H1 (cell line): ENCODE measurements around the gene OR4E1. TPM values are rescaled to one million over a fixed set of nuclear protein-coding genes. Genes with fewer than 3 reads are reported as not detected.

Experiments
- CTCF ChIA-PET: fragments of 300-600 bp; sonication (Branson Sonifier 250); formaldehyde crosslinking; loops from one replicate; lab custom pipeline; 2021; ENCODE audit not compliant: partially characterized antibody; lab: Charles Lee
- POLR2A ChIA-PET: fragments of 300-600 bp; sonication (Branson Sonifier 250); formaldehyde crosslinking; loops from one replicate; lab custom pipeline; 2021; ENCODE audit warnings: inconsistent platforms; ENCODE audit not compliant: partially characterized antibody; lab: Charles Lee
- DNase-seq, 2 experiments: peaks; one replicate each; pipeline versions ENCODE4 v3.0.0 to v3.0.0-alpha.2; 2010 to 2022; ENCODE audit warnings: low spot score in 2 of 2, low read depth in 1 of 2, mixed read lengths in 1 of 2
- FAIRE-seq: peaks from 2 replicates; lab custom pipeline; 2011; peaks lifted over from hg19 to GRCh38; lab: Jason Lieb, UNC
- H2AFZ ChIP-seq: 2 replicates; pipeline ENCODE4 v1.8.1; 2012; ENCODE audit warnings: low read length, inconsistent platforms
- H2AK5ac ChIP-seq: 2 replicates; pipeline ENCODE4 v1.6.1; 2013; ENCODE audit warnings: low read depth, low read length
- H2BK120ac ChIP-seq: replicated peaks from 2 replicates; pipeline ENCODE3; 2013; ENCODE audit warnings: low read depth, low read length, inconsistent platforms
- H2BK12ac ChIP-seq: 2 replicates; pipeline ENCODE4 v1.6.1; 2013; ENCODE audit warnings: low read depth, low read length
- H2BK15ac ChIP-seq: 2 replicates; pipeline ENCODE4 v1.6.1; 2013; ENCODE audit warnings: low read length
- H2BK20ac ChIP-seq: 2 replicates; pipeline ENCODE4 v1.6.1; 2013; ENCODE audit warnings: low read length
- H2BK5ac ChIP-seq: 2 replicates; pipeline ENCODE4 v1.6.1; 2013; ENCODE audit warnings: low read depth, low read length
- H3K14ac ChIP-seq: 2 replicates; pipeline ENCODE4 v1.6.1; 2013; ENCODE audit warnings: inconsistent platforms; ENCODE audit not compliant: insufficient read length
- H3K18ac ChIP-seq: 2 replicates; pipeline ENCODE4 v1.6.1; 2013; ENCODE audit warnings: low read length; ENCODE audit errors: extremely low read depth
- H3K23ac ChIP-seq: 2 replicates; pipeline ENCODE4 v1.6.1; 2013; ENCODE audit warnings: inconsistent platforms; ENCODE audit not compliant: insufficient read length
- H3K23me2 ChIP-seq: 2 replicates; pipeline ENCODE4 v1.6.1; 2013; ENCODE audit warnings: low read depth, low read length
- H3K27ac ChIP-seq: 2 replicates; pipeline ENCODE4 v1.6.1; 2011; ENCODE audit warnings: low read depth, low read length, inconsistent platforms
- H3K27me3 ChIP-seq, 4 experiments: replicated peaks in 1 of 4; 1 replicate in 1 of 4; 2 replicates in 3 of 4; pipeline versions ENCODE4 v1.6.1 to v1.8.1; 2011 to 2013; ENCODE audit warnings: low read length in 3 of 4, mild to moderate bottlenecking in 3 of 4, inconsistent platforms in 2 of 4, mixed read lengths in 2 of 4, moderate library complexity in 1 of 4; ENCODE audit not compliant: control insufficient read depth in 3 of 4, insufficient read depth in 3 of 4; ENCODE audit errors: extremely low read depth in 1 of 4
- H3K36me3 ChIP-seq, 4 experiments: 2 replicates each; pipeline versions ENCODE4 v1.6.1 to v1.8.1; 2011 to 2013; ENCODE audit warnings: mild to moderate bottlenecking in 4 of 4, low read length in 3 of 4, moderate library complexity in 2 of 4, control low read depth in 1 of 4, inconsistent platforms in 1 of 4; ENCODE audit not compliant: insufficient read depth in 4 of 4, control insufficient read depth in 2 of 4
- H3K4ac ChIP-seq: replicated peaks from 2 replicates; pipeline ENCODE3; 2013; ENCODE audit warnings: low read length, low read depth, mixed read lengths, inconsistent platforms; ENCODE audit not compliant: insufficient read length
- H3K4me1 ChIP-seq, 4 experiments: replicated peaks in 1 of 4; 1 replicate in 1 of 4; 2 replicates in 3 of 4; pipeline versions ENCODE4 v1.6.1 to v1.8.1; 2011 to 2013; ENCODE audit warnings: low read length in 3 of 4, inconsistent platforms in 2 of 4, mixed read lengths in 1 of 4; ENCODE audit not compliant: insufficient read depth in 4 of 4, control insufficient read depth in 3 of 4
- H3K4me2 ChIP-seq, 2 experiments: 2 replicates each; pipeline versions ENCODE4 v1.6.1 to v1.8.1; 2011 to 2013; ENCODE audit warnings: low read depth in 2 of 2, low read length in 2 of 2, control low read depth in 1 of 2, inconsistent platforms in 1 of 2, mild to moderate bottlenecking in 1 of 2; ENCODE audit not compliant: insufficient read depth in 1 of 2
- H3K4me3 ChIP-seq, 4 experiments: fragments of 200-600, 300-600 bp in 1 of 4; sonication (generic), shearing (Covaris generic), sonication (Bioruptor Twin) in 1 of 4; 2 replicates each; pipeline versions ENCODE4 v1.5.1 to v1.8.1; 2011 to 2016; ENCODE audit warnings: low read length in 4 of 4, low read depth in 3 of 4, control low read depth in 2 of 4, inconsistent platforms in 2 of 4, mild to moderate bottlenecking in 2 of 4, mixed read lengths in 1 of 4, moderate library complexity in 1 of 4; ENCODE audit not compliant: insufficient read depth in 2 of 4; ENCODE audit errors: extremely low read depth in 1 of 4
- H3K56ac ChIP-seq: replicated peaks from 2 replicates; pipeline ENCODE3; 2013; ENCODE audit warnings: low read depth, mild to moderate bottlenecking, mixed read lengths, low read length, inconsistent platforms; ENCODE audit not compliant: insufficient read length
- H3K79me1 ChIP-seq: 2 replicates; pipeline ENCODE4 v1.6.1; 2013; ENCODE audit warnings: low read depth, low read length, control low read depth
- H3K79me2 ChIP-seq, 2 experiments: 2 replicates each; pipeline versions ENCODE4 v1.6.1 to v1.8.1; 2012 to 2013; ENCODE audit warnings: low read length in 2 of 2, mild to moderate bottlenecking in 2 of 2, inconsistent platforms in 1 of 2; ENCODE audit not compliant: insufficient read depth in 2 of 2, control insufficient read depth in 1 of 2
- H3K9ac ChIP-seq, 4 experiments: replicated peaks in 1 of 4; 1 replicate in 1 of 4; 2 replicates in 3 of 4; pipeline versions ENCODE4 v1.6.1 to v1.8.1; 2011 to 2013; ENCODE audit warnings: low read depth in 3 of 4, low read length in 3 of 4, control low read depth in 2 of 4, mild to moderate bottlenecking in 2 of 4, moderate library complexity in 2 of 4, inconsistent platforms in 1 of 4; ENCODE audit errors: extremely low read depth in 1 of 4
- H3K9me3 ChIP-seq, 2 experiments: 2 replicates each; pipeline versions ENCODE4 v1.6.1 to v1.8.1; 2012 to 2013; ENCODE audit warnings: mild to moderate bottlenecking in 2 of 2, moderate library complexity in 2 of 2, control low read depth in 1 of 2, inconsistent platforms in 1 of 2, low read depth in 1 of 2, low read length in 1 of 2, mixed read lengths in 1 of 2; ENCODE audit not compliant: insufficient read depth in 2 of 2
- H4K20me1 ChIP-seq, 2 experiments: replicated peaks in 1 of 2; 2 replicates each; pipeline versions ENCODE3 to v1.8.1; 2011 to 2013; ENCODE audit warnings: inconsistent platforms in 2 of 2, low read length in 2 of 2, mild to moderate bottlenecking in 1 of 2; ENCODE audit not compliant: insufficient read depth in 2 of 2, control insufficient read depth in 1 of 2
- H4K5ac ChIP-seq: 2 replicates; pipeline ENCODE4 v1.6.1; 2013; ENCODE audit warnings: low read length, low read depth, mixed read lengths, inconsistent platforms; ENCODE audit not compliant: insufficient read length
- H4K8ac ChIP-seq: 2 replicates; pipeline ENCODE4 v1.8.0; 2013; ENCODE audit warnings: mild to moderate bottlenecking, moderate library complexity, low read length, inconsistent platforms; ENCODE audit not compliant: insufficient read depth; ENCODE audit errors: extremely low read depth
- H4K91ac ChIP-seq: replicated peaks from 2 replicates; pipeline ENCODE3; 2013; ENCODE audit warnings: low read length, mixed read lengths, inconsistent platforms; ENCODE audit not compliant: insufficient read length
- CTCF ChIP-seq, 3 experiments: IDR thresholded peaks; 1 replicate in 2 of 3; 2 replicates in 1 of 3; pipeline versions ENCODE4 v1.5.1 to v1.6.1; 2011; ENCODE audit warnings: low read length in 3 of 3, mild to moderate bottlenecking in 3 of 3, inconsistent platforms in 2 of 3, low read depth in 1 of 3, moderate library complexity in 1 of 3; ENCODE audit not compliant: insufficient read depth in 1 of 3; ENCODE audit errors: control extremely low read depth in 1 of 3
- GABPA ChIP-seq: IDR thresholded peaks from 2 replicates; pipeline ENCODE4 v1.6.1; 2011; ENCODE audit warnings: mild to moderate bottlenecking, low read length, moderate library complexity, borderline replicate concordance; ENCODE audit not compliant: insufficient read depth
- MAFK ChIP-seq: IDR thresholded peaks from 2 replicates; pipeline ENCODE4 v1.6.1; 2012; ENCODE audit warnings: low read depth, mild to moderate bottlenecking, improper control_type of control experiment, low read length
- NRF1 ChIP-seq: IDR thresholded peaks from 2 replicates; pipeline ENCODE4 v1.6.1; 2011; ENCODE audit warnings: mild to moderate bottlenecking, low read depth, low read length, improper control_type of control experiment
- PHF8 ChIP-seq: fragments of 200-600 bp; sonication (generic); conservative IDR thresholded peaks from 2 replicates; pipeline ENCODE4 v1.7.1; 2012; ENCODE audit warnings: low read depth, mild to moderate bottlenecking, inconsistent platforms, low read length, moderate library complexity
- POLR2A ChIP-seq, 2 experiments: IDR thresholded peaks; 1 replicate in 1 of 2; 2 replicates in 1 of 2; pipeline ENCODE4 v1.6.1; 2011; ENCODE audit warnings: low read depth in 2 of 2, low read length in 2 of 2, mild to moderate bottlenecking in 2 of 2; ENCODE audit errors: control extremely low read depth in 1 of 2
- RAD21 ChIP-seq, 2 experiments: IDR thresholded peaks in 1 of 2; conservative IDR thresholded peaks in 1 of 2; 2 replicates each; pipeline ENCODE4 v1.6.1; 2011; ENCODE audit warnings: low read depth in 2 of 2, low read length in 2 of 2, improper control_type of control experiment in 1 of 2, inconsistent platforms in 1 of 2, mild to moderate bottlenecking in 1 of 2, moderate library complexity in 1 of 2
- SP2 ChIP-seq: IDR thresholded peaks from 2 replicates; pipeline ENCODE4 v1.6.1; 2012; ENCODE audit warnings: mild to moderate bottlenecking, low read length, inconsistent platforms
- WGBS, 2 experiments: shearing (Covaris generic) in 1 of 2; methylation state at CpG; one replicate each; pipeline versions ENCODE4 v1.1.6 to v1.1.7; 2013 to 2015; ENCODE audit warnings: low lambda C conversion rate in 2 of 2, mixed read lengths in 2 of 2, inconsistent platforms in 1 of 2, low coverage in 1 of 2, missing lambda C conversion rate in 1 of 2; ENCODE audit not compliant: insufficient replicate concordance in 2 of 2, insufficient coverage in 1 of 2, insufficient read length in 1 of 2; ENCODE audit errors: extremely low coverage in 1 of 2, missing lambda C conversion rate in 1 of 2; 5-methylcytosine and 5-hydroxymethylcytosine counted together
- polyA plus RNA-seq, 7 experiments: library from polyadenylated mRNA; depleted of rRNA in 3 of 7; stranded (reverse) in 5 of 7; unstranded in 2 of 7; fragments of >200 nt in 5 of 7; fragments of 200-250 nt in 2 of 7; gene quantifications; 1 replicate in 5 of 7; 2 replicates in 1 of 7; 4 replicates in 1 of 7; pipeline versions ENCODE4 v1.2.1 to v1.2.3, GENCODE V29; 2011 to 2013; ENCODE audit warnings: missing spikeins in 2 of 7, mixed read lengths in 2 of 7
- total RNA-seq: library from RNA; stranded (reverse); fragmentation: NEBNext Ultra II Directional; extraction: Animal tissue kit (Norgen Biotek cat#: 25700); gene quantifications from 2 replicates; pipeline ENCODE4 v1.2.1, GENCODE V29; 2021

The OR4E1 gene
- total and polyA plus RNA-seq, 2 of the 8 experiments (the other 6 are each of a cell fraction or from before 2014, with no cell fraction given) = not detected

- no peak overlapping the region for H3K9ac ChIP-seq
- no peaks in the 10 kb centered on the region for H3K9me3 ChIP-seq
- no peak overlapping the region for H2BK15ac ChIP-seq
- H2BK20ac ChIP-seq = no peak overlapping the region
- no peaks in the 10 kb centered on the region for H3K79me1 ChIP-seq
- CTCF ChIA-PET = interaction anchor here (0.8 to 1.4 kb wide), 2 partner anchors 43 to 69 kb away, joined by 3 to 9 read pairs; no protein-coding TSS in a partner anchor
- no peak overlapping the region for H3K4me2 ChIP-seq
- no peak overlapping the region for H3K14ac ChIP-seq
- no peak overlapping the region for H2AFZ ChIP-seq
- no peaks in the 10 kb centered on the region for H3K23me2 ChIP-seq
- H3K23ac ChIP-seq = no peak overlapping the region
- H4K20me1 ChIP-seq = no peaks in the 10 kb centered on the region
- no peak overlapping the region for H4K5ac ChIP-seq
- H3K79me2 ChIP-seq = no peaks in the 10 kb centered on the region
- no peak overlapping the region for H2AK5ac ChIP-seq
- H2BK5ac ChIP-seq = no peak overlapping the region
- H2BK12ac ChIP-seq = no peak overlapping the region
- no peaks in the 10 kb centered on the region for H3K36me3 ChIP-seq
- H3K4ac ChIP-seq = no peak overlapping the region
- no peak overlapping the region for H4K8ac ChIP-seq
- no peak overlapping the region for H3K4me3 ChIP-seq
- no peak for FAIRE-seq
- H4K91ac ChIP-seq = no peak overlapping the region
- no peak overlapping the region for H3K56ac ChIP-seq
- 73% methylated on average over 3 of the region's 3 CpGs; no CpG with 5 or more reads in 1 of the 2 experiments for WGBS, 2 experiments
- peaks cover 2 to 8% (median 6%) of the 10 kb centered on the region in 4 experiments; a peak in 5 of 7 replicates for H3K4me1 ChIP-seq
- H3K27me3 ChIP-seq = no peaks in the 10 kb centered on the region
- no peak overlapping the region for H2BK120ac ChIP-seq
- DNase-seq = no peak
- POLR2A ChIA-PET = interaction anchor here (1.2 kb wide), 1 partner anchor 187 kb away, joined by 3 read pairs; no protein-coding TSS in a partner anchor
- no peak overlapping the region for H3K18ac ChIP-seq
- H3K27ac ChIP-seq = no peak overlapping the region
- TF ChIP-seq PHF8 = no peak
- no peak for TF ChIP-seq POLR2A (IDR thresholded peaks at IDR 0.05; ENCODE audit: control extremely low read depth in 1 of 2, low read depth in 2 of 2, low read length in 2 of 2)
- no peak for TF ChIP-seq GABPA
- TF ChIP-seq CTCF (IDR thresholded peaks at IDR 0.05; ENCODE audit: control extremely low read depth in 1 of 3, insufficient read depth in 1 of 3, low read depth in 1 of 3, low read length in 3 of 3) = no peak
- TF ChIP-seq NRF1 = no peak
- TF ChIP-seq MAFK = no peak
- no peak for TF ChIP-seq RAD21 (IDR thresholded peaks at IDR 0.05 in 1 of 2, conservative IDR thresholded peaks at IDR 0.05 in 1 of 2; ENCODE audit: low read depth in 2 of 2, low read length in 2 of 2)
- TF ChIP-seq SP2 = no peak
Observed at GRCh38 chr14:21642683-21643082, 30.9 kb downstream of the OR4E1 start.
